ACC112 (cell line): Measurements from ENCODE around the gene MATN4.

ENCODE experiments used
- H2AFZ ChIP-seq: fragments of 200-600 bp; sonication (generic); one replicate; pipeline ENCODE4 v1.6.0; 2017; ENCODE audit warnings: antibody characterized with exemption, low read length; ENCODE audit not compliant: unreplicated experiment
- H3K27ac ChIP-seq: fragments of 200-600 bp; sonication (generic); 2 replicates; pipeline ENCODE4 v1.5.1; 2014; ENCODE audit warnings: low read depth, mild to moderate bottlenecking, antibody characterized with exemption, low read length, moderate library complexity
- H3K27me3 ChIP-seq: fragments of 200-600 bp; sonication (generic); 2 replicates; pipeline ENCODE4 v1.6.1; 2014; ENCODE audit warnings: mild to moderate bottlenecking, antibody characterized with exemption, low read length, moderate library complexity, mixed read lengths; ENCODE audit not compliant: insufficient read depth
- H3K36me3 ChIP-seq: fragments of 200-600 bp; sonication (generic); 2 replicates; pipeline ENCODE4 v1.6.1; 2016; ENCODE audit warnings: mild to moderate bottlenecking, antibody characterized with exemption, low read length, moderate library complexity, mixed read lengths; ENCODE audit not compliant: insufficient read depth
- H3K4me1 ChIP-seq: fragments of 200-600 bp; sonication (generic); one replicate; pipeline ENCODE4 v1.6.1; 2016; ENCODE audit warnings: low read length, mixed read lengths; ENCODE audit not compliant: insufficient read depth, unreplicated experiment, control insufficient read depth
- H3K4me3 ChIP-seq: fragments of 200-600 bp; sonication (generic); 2 replicates; pipeline ENCODE4 v1.5.1; 2014; ENCODE audit warnings: mild to moderate bottlenecking, low read depth, low read length
- H3K79me2 ChIP-seq: fragments of 200-600 bp; sonication (generic); one replicate; pipeline ENCODE4 v1.6.0; 2016; ENCODE audit warnings: low read length; ENCODE audit not compliant: control insufficient read depth, unreplicated experiment, insufficient read depth

Gene MATN4

DNA sequence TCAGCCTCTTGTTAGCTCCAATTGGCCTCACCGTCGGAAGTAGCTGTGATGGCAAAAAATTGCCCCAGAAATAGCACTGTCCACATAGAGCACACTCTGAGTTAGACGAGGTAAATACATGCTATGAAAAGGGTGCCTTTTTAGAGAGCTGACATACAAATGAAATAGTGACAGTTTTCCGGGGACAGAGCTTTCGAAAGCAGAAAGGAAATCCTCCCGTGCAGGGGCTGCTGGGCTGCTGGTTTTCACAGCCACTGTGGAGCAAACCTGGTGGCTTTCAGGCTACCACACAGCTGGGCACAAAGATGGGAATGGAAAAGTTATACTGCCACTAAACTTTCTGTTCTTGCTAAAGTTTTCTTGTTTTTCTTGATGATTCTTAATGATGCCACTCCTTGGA, 62.0 kb downstream of the MATN4 start:
- Histone ChIP-seq H3K4me3 (no peak overlapping the region), H3K27me3 (peaks cover 84% of the 10 kb centered on the region), H2AFZ (no peak overlapping the region), H3K27ac (no peak overlapping the region), H3K79me2 (no peaks in the 10 kb centered on the region), H3K4me1 (no peaks in the 10 kb centered on the region), H3K36me3 (no peaks in the 10 kb centered on the region)
